CD14-positive monocyte (primary cell): ENCODE measurements around the gene RPRM. TPM values are rescaled to one million over a fixed set of nuclear protein-coding genes. Genes with fewer than 3 reads are reported as not detected.

Experiments
- DNase-seq, 3 donors: peaks; one replicate each; pipeline ENCODE4 v3.0.0-alpha.2; 2011 to 2022
- H2AFZ ChIP-seq: 2 replicates; pipeline ENCODE4 v1.6.0; 2012; ENCODE audit warnings: mild to moderate bottlenecking, low read depth, low read length, inconsistent platforms; ENCODE audit not compliant: insufficient read depth, poor library complexity, severe bottlenecking
- H3K27ac ChIP-seq, 2 donors: 1 replicate in 1 of 2; 2 replicates in 1 of 2; pipeline ENCODE4 v1.5.1; 2012 to 2013; ENCODE audit warnings: low read length in 2 of 2, control low read depth in 1 of 2, inconsistent platforms in 1 of 2, low read depth in 1 of 2, mild to moderate bottlenecking in 1 of 2
- H3K27me3 ChIP-seq, 2 donors: one replicate each; pipeline versions ENCODE4 v1.6.0 to v1.6.1; 2011 to 2013; ENCODE audit warnings: low read length in 2 of 2; ENCODE audit not compliant: control insufficient read depth in 2 of 2, insufficient read depth in 2 of 2
- H3K36me3 ChIP-seq, 2 donors: replicated peaks in 1 of 2; 1 replicate in 1 of 2; 2 replicates in 1 of 2; pipeline versions ENCODE4 v1.5.1 to v1.6.1; 2012 to 2013; ENCODE audit warnings: low read length in 2 of 2, control low read depth in 1 of 2, inconsistent platforms in 1 of 2, mild to moderate bottlenecking in 1 of 2; ENCODE audit not compliant: insufficient read depth in 2 of 2, control insufficient read depth in 1 of 2
- H3K4me1 ChIP-seq, 2 donors: 1 replicate in 1 of 2; 2 replicates in 1 of 2; pipeline versions ENCODE4 v1.5.1 to v1.6.1; 2012 to 2013; ENCODE audit warnings: low read length in 2 of 2, control low read depth in 1 of 2, inconsistent platforms in 1 of 2, mild to moderate bottlenecking in 1 of 2, moderate library complexity in 1 of 2; ENCODE audit not compliant: insufficient read depth in 2 of 2, control insufficient read depth in 1 of 2
- H3K4me2 ChIP-seq: replicated peaks from 2 replicates; pipeline ENCODE3; 2012; ENCODE audit warnings: low read length, moderate library complexity, mild to moderate bottlenecking; ENCODE audit not compliant: poor library complexity, severe bottlenecking; ENCODE audit errors: extremely low read depth
- H3K4me3 ChIP-seq, 3 experiments: fragments of 200-600 bp in 1 of 3; sonication (generic) in 1 of 3; replicated peaks in 1 of 3; 1 replicate in 2 of 3; 2 replicates in 1 of 3; pipeline ENCODE4 v1.5.1; 2011 to 2013; ENCODE audit warnings: low read length in 3 of 3, mild to moderate bottlenecking in 3 of 3, control low read depth in 2 of 3, low read depth in 2 of 3, inconsistent platforms in 1 of 3, moderate library complexity in 1 of 3
- H3K79me2 ChIP-seq: 2 replicates; pipeline ENCODE4 v1.6.0; 2012; ENCODE audit warnings: mild to moderate bottlenecking, control low read depth, inconsistent platforms, low read length, moderate library complexity; ENCODE audit not compliant: insufficient read depth
- H3K9ac ChIP-seq: 2 replicates; pipeline ENCODE4 v1.6.0; 2017; ENCODE audit warnings: low read length, mild to moderate bottlenecking; ENCODE audit not compliant: insufficient read depth, poor library complexity, severe bottlenecking
- H3K9me3 ChIP-seq, 2 donors: replicated peaks in 1 of 2; 1 replicate in 1 of 2; 2 replicates in 1 of 2; pipeline versions ENCODE4 v1.5.1 to v1.6.1; 2012 to 2013; ENCODE audit warnings: low read length in 2 of 2, control low read depth in 1 of 2; ENCODE audit not compliant: control insufficient read depth in 1 of 2, insufficient read depth in 1 of 2
- H4K20me1 ChIP-seq: 2 replicates; pipeline ENCODE4 v1.6.0; 2012; ENCODE audit warnings: mild to moderate bottlenecking, low read length, control low read depth, moderate library complexity; ENCODE audit not compliant: insufficient read depth
- H3K27ac Mint-ChIP-seq, 7 donors: one replicate each; pipeline ENCODE4 v1.8.0; 2020; ENCODE audit warnings: mild to moderate bottlenecking in 7 of 7, mixed read lengths in 7 of 7, moderate library complexity in 6 of 7, inconsistent platforms in 2 of 7
- H3K27me3 Mint-ChIP-seq, 3 donors: one replicate each; pipeline ENCODE4 v1.8.0; 2021 to 2022; ENCODE audit warnings: low read depth in 3 of 3, mild to moderate bottlenecking in 3 of 3, mixed read lengths in 3 of 3, moderate library complexity in 3 of 3, inconsistent platforms in 1 of 3
- H3K36me3 Mint-ChIP-seq, 2 donors: one replicate each; pipeline ENCODE4 v1.8.0; 2020; ENCODE audit warnings: mixed read lengths in 2 of 2, inconsistent platforms in 1 of 2, mild to moderate bottlenecking in 1 of 2
- H3K4me1 Mint-ChIP-seq: one replicate; pipeline ENCODE4 v1.8.0; 2020; ENCODE audit warnings: mild to moderate bottlenecking, mixed read lengths
- H3K4me3 Mint-ChIP-seq, 2 donors: one replicate each; pipeline ENCODE4 v1.8.0; 2020; ENCODE audit warnings: mild to moderate bottlenecking in 2 of 2, mixed read lengths in 2 of 2, moderate library complexity in 1 of 2
- H3K9me3 Mint-ChIP-seq, 7 donors: one replicate each; pipeline ENCODE4 v1.8.0; 2020 to 2022; ENCODE audit warnings: mixed read lengths in 7 of 7, mild to moderate bottlenecking in 6 of 7, moderate library complexity in 6 of 7, inconsistent platforms in 2 of 7
- WGBS: methylation state at CpG from one replicate; pipeline ENCODE4 v1.1.5; 2013; ENCODE audit warnings: missing lambda C conversion rate; ENCODE audit not compliant: insufficient coverage; 5-methylcytosine and 5-hydroxymethylcytosine counted together
- intact Hi-C, 2 donors: fragments of 100-400 bp; cut with micrococcal nuclease; formaldehyde crosslinking; loops; one replicate each; pipeline versions ENCODE4 v1.15.0 to v1.15.1; 2023
- polyA plus RNA-seq, 3 donors: library from polyadenylated mRNA; depleted of rRNA in 1 of 3; unstranded in 2 of 3; stranded (reverse) in 1 of 3; fragments of 300-500 nt in 2 of 3; fragments of >200 nt in 1 of 3; fragmentation: Illumina TruSeq in 2 of 3; gene quantifications; 1 replicate in 2 of 3; 2 replicates in 1 of 3; pipeline ENCODE4 v1.2.3, GENCODE V29; 2012 to 2021
- TF ChIP-seq, protein P1 (sequence below): fragments of 200-600 bp; IDR thresholded peaks from one replicate; pipeline ENCODE4 v1.8.0; 2022; ENCODE audit warnings: antibody characterized with exemption, mild to moderate bottlenecking

The RPRM gene
- polyA plus RNA-seq, 3 donors, result not detected

GRCh38 chr2:153461453-153461852 lies 17.1 kb downstream of the RPRM start:
- H3K27ac ChIP-seq, result no peak overlapping the region
- intact Hi-C loops, result no loop called here
- no peak overlapping the region for H3K4me3 ChIP-seq
- peaks cover 0 to 3% (median 0%) of the 10 kb centered on the region in 7 donors for H3K9me3 Mint-ChIP-seq
- H3K4me1 ChIP-seq, result no peaks in the 10 kb centered on the region
- H3K27me3 Mint-ChIP-seq, result peaks cover 0 to 5% (median 0%) of the 10 kb centered on the region in 3 donors
- no peaks in the 10 kb centered on the region for H3K4me1 Mint-ChIP-seq
- H4K20me1 ChIP-seq, result no peaks in the 10 kb centered on the region
- H3K9me3 ChIP-seq, result no peaks in the 10 kb centered on the region
- H3K36me3 Mint-ChIP-seq, result no peaks in the 10 kb centered on the region
- H2AFZ ChIP-seq, result no peak overlapping the region
- TF ChIP-seq, protein P1, sequence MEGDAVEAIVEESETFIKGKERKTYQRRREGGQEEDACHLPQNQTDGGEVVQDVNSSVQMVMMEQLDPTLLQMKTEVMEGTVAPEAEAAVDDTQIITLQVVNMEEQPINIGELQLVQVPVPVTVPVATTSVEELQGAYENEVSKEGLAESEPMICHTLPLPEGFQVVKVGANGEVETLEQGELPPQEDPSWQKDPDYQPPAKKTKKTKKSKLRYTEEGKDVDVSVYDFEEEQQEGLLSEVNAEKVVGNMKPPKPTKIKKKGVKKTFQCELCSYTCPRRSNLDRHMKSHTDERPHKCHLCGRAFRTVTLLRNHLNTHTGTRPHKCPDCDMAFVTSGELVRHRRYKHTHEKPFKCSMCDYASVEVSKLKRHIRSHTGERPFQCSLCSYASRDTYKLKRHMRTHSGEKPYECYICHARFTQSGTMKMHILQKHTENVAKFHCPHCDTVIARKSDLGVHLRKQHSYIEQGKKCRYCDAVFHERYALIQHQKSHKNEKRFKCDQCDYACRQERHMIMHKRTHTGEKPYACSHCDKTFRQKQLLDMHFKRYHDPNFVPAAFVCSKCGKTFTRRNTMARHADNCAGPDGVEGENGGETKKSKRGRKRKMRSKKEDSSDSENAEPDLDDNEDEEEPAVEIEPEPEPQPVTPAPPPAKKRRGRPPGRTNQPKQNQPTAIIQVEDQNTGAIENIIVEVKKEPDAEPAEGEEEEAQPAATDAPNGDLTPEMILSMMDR, result no peak
- H3K4me2 ChIP-seq, result no peak overlapping the region
- H3K9ac ChIP-seq, result no peak overlapping the region
- no peak for DNase-seq
- H3K79me2 ChIP-seq, result no peaks in the 10 kb centered on the region
- WGBS, result 87% methylated on average over 3 of the region's 5 CpGs
- H3K36me3 ChIP-seq, result no peaks in the 10 kb centered on the region
- H3K4me3 Mint-ChIP-seq, result no peak overlapping the region
- H3K27me3 ChIP-seq, result no peaks in the 10 kb centered on the region
- peak overlapping the region in 1 of 7 donors; percentile 23 for H3K27ac Mint-ChIP-seq

DNA sequence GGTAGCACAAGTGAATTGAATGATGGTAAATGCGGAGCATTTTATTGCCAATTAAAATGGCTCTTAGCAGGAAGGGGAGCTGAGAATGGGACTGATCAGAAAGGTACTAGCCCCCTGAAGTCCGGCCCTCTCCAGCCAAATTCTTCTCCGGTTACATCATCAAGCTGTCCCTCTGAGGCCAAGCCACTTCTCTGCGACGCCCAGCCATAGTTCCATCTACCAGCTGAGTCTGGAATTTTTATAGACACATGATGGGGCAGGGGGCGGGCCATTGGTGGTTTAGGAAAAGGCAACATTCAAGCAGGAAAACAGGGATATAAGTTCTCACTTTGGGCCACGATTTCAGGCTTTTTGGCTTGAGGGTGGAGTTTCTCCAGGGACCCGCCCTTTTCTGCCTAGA lies 22.7 kb downstream of the RPRM start:
- Histone ChIP-seq H3K36me3 (no peaks in the 10 kb centered on the region), H3K79me2 (no peaks in the 10 kb centered on the region), H4K20me1 (no peaks in the 10 kb centered on the region), H3K4me1 (no peaks in the 10 kb centered on the region), H3K9me3 (no peaks in the 10 kb centered on the region), H3K27ac (no peak overlapping the region), H3K27me3 (no peaks in the 10 kb centered on the region), H3K9ac (no peak overlapping the region), H3K4me3 (no peak overlapping the region), H2AFZ (no peak overlapping the region), H3K4me2 (no peak overlapping the region)
- DNase-seq, result no peak
- no peak overlapping the region for H3K4me3 Mint-ChIP-seq
- H3K27me3 Mint-ChIP-seq, result peaks cover 0 to 5% (median 0%) of the 10 kb centered on the region in 3 donors
- H3K36me3 Mint-ChIP-seq, result no peaks in the 10 kb centered on the region
- H3K4me1 Mint-ChIP-seq, result no peaks in the 10 kb centered on the region
- 90% methylated on average over 3 of the region's 8 CpGs for WGBS
- intact Hi-C loops, result no loop called here
- TF ChIP-seq, protein P1, result no peak
- H3K27ac Mint-ChIP-seq, result no peak overlapping the region
- peaks cover 0 to 2% (median 0%) of the 10 kb centered on the region in 7 donors for H3K9me3 Mint-ChIP-seq
